Upper lobe of left lung (tissue), 6 donors: Measurements from ENCODE around the gene STARD10. TPM values are rescaled to one million over a fixed set of nuclear protein-coding genes. Genes with fewer than 3 reads are reported as not detected.
A peak's percentile ranks its signal among the peaks of the same experiment; 100 is the strongest.

Source experiments
- ATAC-seq, 2 donors: fragments of 200-7000 bp; cut with Tn5 transposase; one replicate each; pipeline ENCODE4 v1.9.1; 2022; ENCODE audit warnings: mild to moderate bottlenecking in 2 of 2, moderate library complexity in 2 of 2; ENCODE audit not compliant: low FRiP score in 2 of 2
- DNase-seq, 2 donors: peaks; one replicate each; pipeline ENCODE4 v3.0.0-alpha.2; 2019 to 2020
- H3K27ac ChIP-seq, 4 donors: fragments of 200-600 bp; sonication (generic); one replicate each; pipeline ENCODE4 v1.5.1; 2016 to 2019
- H3K27me3 ChIP-seq, 4 donors: fragments of 200-600 bp; sonication (generic); one replicate each; pipeline ENCODE4 v1.5.1; 2017 to 2019
- H3K36me3 ChIP-seq, 4 donors: fragments of 200-600 bp; sonication (generic); one replicate each; pipeline ENCODE4 v1.5.1; 2016 to 2019
- H3K4me1 ChIP-seq, 4 donors: fragments of 200-600 bp; sonication (generic); one replicate each; pipeline ENCODE4 v1.5.1; 2018 to 2019
- H3K4me3 ChIP-seq, 4 donors: fragments of 200-600 bp; sonication (generic); one replicate each; pipeline ENCODE4 v1.5.1; 2017 to 2019; ENCODE audit warnings: mild to moderate bottlenecking in 2 of 4, moderate library complexity in 1 of 4
- H3K9me3 ChIP-seq, 4 donors: fragments of 200-600 bp; sonication (generic); one replicate each; pipeline ENCODE4 v1.5.1; 2018 to 2019
- CTCF ChIP-seq, 6 experiments: fragments of 450-650 bp in 4 of 6; fragments of 200-600 bp in 2 of 6; sonication (generic) in 2 of 6; IDR thresholded peaks; one replicate each; pipeline ENCODE4 v1.5.1; 2016 to 2019; ENCODE audit warnings: antibody characterized with exemption in 6 of 6
- EP300 ChIP-seq, 4 donors: sonication (generic); formaldehyde crosslinking; IDR thresholded peaks; one replicate each; pipeline ENCODE4 v1.5.1; 2017; ENCODE audit warnings: antibody characterized with exemption in 4 of 4, control low read depth in 2 of 4
- POLR2A ChIP-seq, 4 donors: fragments of 450-650 bp; IDR thresholded peaks; one replicate each; pipeline ENCODE4 v1.5.1; 2016 to 2017; ENCODE audit warnings: antibody characterized with exemption in 4 of 4, mild to moderate bottlenecking in 2 of 4
- POLR2AphosphoS5 ChIP-seq, 2 donors: sonication (generic); formaldehyde crosslinking; IDR thresholded peaks; one replicate each; pipeline ENCODE4 v1.5.1; 2017; ENCODE audit warnings: antibody characterized with exemption in 2 of 2
- WGBS, 2 donors: methylation state at CpG; one replicate each; pipeline ENCODE4 v1.1.5; 2017 to 2018; 5-methylcytosine and 5-hydroxymethylcytosine counted together
- total RNA-seq, 6 donors: library from RNA; depleted of rRNA in 4 of 6; stranded (reverse); fragments of >200 nt in 4 of 6; gene quantifications; one replicate each; pipeline versions ENCODE4 v1.1.0 to v1.2.1, GENCODE V29; 2016 to 2021
- donor health status: DM: no; HTN: no; CAD: no; lungs with moderate emphysema.
- donor health status: DM: no; HTN: yes; CAD: no; lungs with severe emphysema.

STARD10 gene
- total RNA-seq, 6 donors from 2014 or later, result 93.2 to 227 (median 151) TPM

- ATAC-seq, result peak in 1 of 2 donors; percentile 29
Observed at GRCh38 chr11:72721689-72722049, 72.2 kb downstream of the STARD10 start.

GRCh38 chr11:72721276-72721675 lies 72.6 kb downstream of the STARD10 start:
- TF ChIP-seq POLR2A (IDR thresholded peaks at IDR 0.05), result no peak
- no peak for TF ChIP-seq EP300 (IDR thresholded peaks at IDR 0.05)
- TF ChIP-seq POLR2AphosphoS5 (IDR thresholded peaks at IDR 0.05), result no peak
- TF ChIP-seq CTCF (IDR thresholded peaks at IDR 0.05), result no peak
- 9 to 15% methylated on average over 3 of the region's 3 CpGs for WGBS, 2 donors
- DNase-seq (no peak), ATAC-seq (no peak)
- Histone ChIP-seq H3K9me3 (no peaks in the 10 kb centered on the region), H3K27ac (peak overlapping the region; percentile 82 to 91 (median 90)), H3K36me3 (peaks cover 4 to 26% (median 19%) of the 10 kb centered on the region in 4 donors), H3K4me1 (peaks cover 67 to 98% (median 80%) of the 10 kb centered on the region in 4 donors), H3K4me3 (peak overlapping the region; percentile 39 to 64 (median 52)), H3K27me3 (no peaks in the 10 kb centered on the region)

More at GRCh38 chr11:72721689-72722049, 72.2 kb downstream of the STARD10 start:
- TF ChIP-seq EP300 (IDR thresholded peaks at IDR 0.05) (no peak), POLR2AphosphoS5 (IDR thresholded peaks at IDR 0.05) (no peak), CTCF (IDR thresholded peaks at IDR 0.05) (no peak)
- Histone ChIP-seq H3K27ac (peak overlapping the region; percentile 82 to 91 (median 90)), H3K27me3 (no peaks in the 10 kb centered on the region), H3K9me3 (no peaks in the 10 kb centered on the region), H3K4me1 (peaks cover 65 to 94% (median 81%) of the 10 kb centered on the region in 4 donors), H3K36me3 (peaks cover 4 to 26% (median 20%) of the 10 kb centered on the region in 4 donors), H3K4me3 (peak overlapping the region; percentile 39 to 64 (median 52))
- 3 to 14% methylated on average over 10 to 13 of the region's 13 CpGs for WGBS, 2 donors
- peak in 1 of 2 donors; percentile 80 for DNase-seq

- peak overlapping the region; percentile 82 to 91 (median 90) for H3K27ac ChIP-seq
- 76 to 88% methylated on average over 4 of the region's 4 CpGs for WGBS, 2 donors
- H3K36me3 ChIP-seq, result peaks cover 1 to 23% (median 16%) of the 10 kb centered on the region in 4 donors
- TF ChIP-seq POLR2AphosphoS5 (IDR thresholded peaks at IDR 0.05) (no peak), POLR2A (IDR thresholded peaks at IDR 0.05) (no peak), EP300 (IDR thresholded peaks at IDR 0.05) (no peak), CTCF (IDR thresholded peaks at IDR 0.05) (no peak)
- H3K4me1 ChIP-seq, result peaks cover 69 to 96% (median 79%) of the 10 kb centered on the region in 4 donors
- H3K9me3 ChIP-seq, result no peaks in the 10 kb centered on the region
- ATAC-seq (no peak), DNase-seq (no peak)
- peak overlapping the region in 3 of 4 donors; percentile 44 to 64 (median 60) for H3K4me3 ChIP-seq
- H3K27me3 ChIP-seq, result no peaks in the 10 kb centered on the region
Observed at GRCh38 chr11:72720784-72721183, 73.1 kb downstream of the STARD10 start.

GRCh38 chr11:72720047-72720446 lies 73.8 kb downstream of the STARD10 start:
- no peaks in the 10 kb centered on the region for H3K9me3 ChIP-seq
- H3K36me3 ChIP-seq, result peaks cover 0 to 22% (median 15%) of the 10 kb centered on the region in 4 donors
- H3K4me1 ChIP-seq, result peaks cover 65 to 89% (median 73%) of the 10 kb centered on the region in 4 donors
- TF ChIP-seq POLR2A (IDR thresholded peaks at IDR 0.05), result peak in 1 of 4 donors; percentile 59
- TF ChIP-seq POLR2AphosphoS5 (IDR thresholded peaks at IDR 0.05), result no peak
- no peak for TF ChIP-seq EP300 (IDR thresholded peaks at IDR 0.05)
- peak in 1 of 2 donors; percentile 79 for DNase-seq
- peak overlapping the region; percentile 82 to 91 (median 90) for H3K27ac ChIP-seq
- WGBS, 2 donors, result 32 to 51% methylated on average over 3 of the region's 3 CpGs
- peak overlapping the region in 2 of 4 donors; percentile 60 to 64 for H3K4me3 ChIP-seq
- no peaks in the 10 kb centered on the region for H3K27me3 ChIP-seq
- ATAC-seq, result peak in 1 of 2 donors; percentile 18

- Histone ChIP-seq H3K4me3 (peak overlapping the region in 2 of 4 donors; percentile 60 to 64), H3K4me1 (peaks cover 61 to 86% (median 69%) of the 10 kb centered on the region in 4 donors), H3K36me3 (peaks cover 0 to 22% (median 14%) of the 10 kb centered on the region in 4 donors), H3K27me3 (no peaks in the 10 kb centered on the region), H3K27ac (peak overlapping the region; percentile 82 to 91 (median 90)), H3K9me3 (no peaks in the 10 kb centered on the region)
- DNase-seq (no peak), ATAC-seq (no peak)
- TF ChIP-seq CTCF (IDR thresholded peaks at IDR 0.05) (no peak), POLR2AphosphoS5 (IDR thresholded peaks at IDR 0.05) (no peak), EP300 (IDR thresholded peaks at IDR 0.05) (no peak), POLR2A (IDR thresholded peaks at IDR 0.05) (no peak)
- WGBS, 2 donors, result 85 to 86% methylated on average over 4 of the region's 4 CpGs
Observed at GRCh38 chr11:72719551-72719950, 74.3 kb downstream of the STARD10 start.
